SK-N-SH (cell line): ENCODE results near the gene SIRPA. TPM values are rescaled to one million over a fixed set of nuclear protein-coding genes. Genes with fewer than 3 reads are reported as not detected.

ENCODE experiments used
- CTCF ChIA-PET: fragments of 300-600, 350-600 bp; formaldehyde crosslinking; extraction: SDS; loops from one replicate; lab custom pipeline; 2021; lab: Yijun Ruan, JAX
- POLR2A ChIA-PET: fragments of 350-600 bp; sonication (Branson Sonifier 250); formaldehyde crosslinking; extraction: SDS; loops from one replicate; lab custom pipeline; 2020; ENCODE audit warnings: antibody characterized with exemption, inconsistent platforms; lab: Yijun Ruan, JAX
- DNase-seq: peaks from one replicate; pipeline ENCODE4 v3.0.0; 2012
- H2AFZ ChIP-seq: fragments of 200-600 bp; sonication (generic); 2 replicates; pipeline ENCODE4 v1.8.1; 2016; ENCODE audit warnings: antibody characterized with exemption, mild to moderate bottlenecking, low read depth
- H3F3A ChIP-seq: fragments of 200-600 bp; sonication (generic); replicated peaks from 2 replicates; pipeline ENCODE3; 2016; ENCODE audit warnings: antibody characterized with exemption, mild to moderate bottlenecking; ENCODE audit not compliant: insufficient read depth
- H3K27ac ChIP-seq, 2 experiments: fragments of 200-500 bp in 1 of 2; fragments of 200-600 bp in 1 of 2; sonication (Bioruptor generic) in 1 of 2; sonication (generic), shearing (Covaris generic) in 1 of 2; 2 replicates each; pipeline versions ENCODE4 v1.5.1 to v1.6.1; 2014 to 2016; ENCODE audit warnings: low read depth in 2 of 2, inconsistent platforms in 1 of 2, low read length in 1 of 2, mild to moderate bottlenecking in 1 of 2, mixed read lengths in 1 of 2
- H3K27me3 ChIP-seq: fragments of 200-600 bp; sonication (generic), shearing (Covaris generic); 2 replicates; pipeline ENCODE4 v1.6.1; 2016; ENCODE audit warnings: mixed run types; ENCODE audit not compliant: insufficient read depth
- H3K36me3 ChIP-seq, 2 experiments: fragments of 200-500 bp in 1 of 2; fragments of 200-600 bp in 1 of 2; sonication (Bioruptor generic) in 1 of 2; sonication (generic) in 1 of 2; replicated peaks in 1 of 2; 2 replicates each; pipeline versions ENCODE3 to v1.5.1; 2014 to 2016; ENCODE audit warnings: low read length in 1 of 2, mild to moderate bottlenecking in 1 of 2; ENCODE audit not compliant: insufficient read depth in 2 of 2, control insufficient read depth in 1 of 2
- H3K4me1 ChIP-seq, 2 experiments: fragments of 200-500 bp in 1 of 2; fragments of 200-600 bp in 1 of 2; sonication (Bioruptor generic) in 1 of 2; sonication (generic), shearing (Covaris generic) in 1 of 2; 2 replicates each; pipeline versions ENCODE4 v1.5.1 to v1.6.1; 2014 to 2016; ENCODE audit warnings: low read depth in 1 of 2, low read length in 1 of 2, mixed run types in 1 of 2; ENCODE audit not compliant: insufficient read depth in 2 of 2, control insufficient read depth in 1 of 2
- H3K4me2 ChIP-seq: fragments of 200-600 bp; sonication (generic), shearing (Covaris generic); 2 replicates; pipeline ENCODE4 v1.6.1; 2017; ENCODE audit warnings: mixed run types
- H3K4me3 ChIP-seq, 2 experiments: fragments of 200-500 bp in 1 of 2; fragments of 200-600 bp in 1 of 2; sonication (Bioruptor generic) in 1 of 2; sonication (generic), shearing (Covaris generic) in 1 of 2; 2 replicates each; pipeline versions ENCODE4 v1.5.1 to v1.8.1; 2014 to 2016; ENCODE audit warnings: low read depth in 2 of 2, inconsistent platforms in 1 of 2, low read length in 1 of 2, mild to moderate bottlenecking in 1 of 2, mixed read lengths in 1 of 2, moderate library complexity in 1 of 2
- H3K79me2 ChIP-seq: fragments of 200-600 bp; sonication (generic); 2 replicates; pipeline ENCODE4 v1.8.1; 2017; ENCODE audit warnings: mild to moderate bottlenecking; ENCODE audit not compliant: insufficient read depth
- H3K9ac ChIP-seq: fragments of 200-600 bp; sonication (generic); 2 replicates; pipeline ENCODE4 v1.6.1; 2017; ENCODE audit warnings: mixed run types
- H3K9me2 ChIP-seq: fragments of 200-600 bp; sonication (generic); 2 replicates; pipeline ENCODE4 v1.6.1; 2017; ENCODE audit warnings: mixed run types
- H3K9me3 ChIP-seq: fragments of 200-600 bp; sonication (generic); 2 replicates; pipeline ENCODE4 v1.6.1; 2017; ENCODE audit warnings: mixed run types, mild to moderate bottlenecking, moderate library complexity
- H4K20me1 ChIP-seq: fragments of 200-600 bp; sonication (generic); 2 replicates; pipeline ENCODE4 v1.6.1; 2017; ENCODE audit warnings: mild to moderate bottlenecking, mixed run types; ENCODE audit not compliant: insufficient read depth
- ELF1 ChIP-seq: IDR thresholded peaks from 2 replicates; pipeline ENCODE4 v1.4.0; 2012
- FOXJ3 ChIP-seq: sonication (generic); formaldehyde crosslinking; IDR thresholded peaks from 2 replicates; pipeline ENCODE4 v1.5.1; 2020; ENCODE audit warnings: mild to moderate bottlenecking, missing genetic modification reagents
- JUND ChIP-seq: IDR thresholded peaks from 2 replicates; pipeline ENCODE4 v1.4.0; 2012
- NFIC ChIP-seq: IDR thresholded peaks from 2 replicates; pipeline ENCODE4 v1.4.0; 2012; ENCODE audit warnings: borderline replicate concordance
- NRF1 ChIP-seq: IDR thresholded peaks from 2 replicates; pipeline ENCODE4 v1.6.1; 2012; ENCODE audit warnings: low read depth, mild to moderate bottlenecking, low read length
- REST ChIP-seq: IDR thresholded peaks from 2 replicates; pipeline ENCODE4 v1.6.1; 2012; ENCODE audit warnings: mild to moderate bottlenecking, low read depth, low read length, moderate library complexity
- RFX5 ChIP-seq: IDR thresholded peaks from 2 replicates; pipeline ENCODE4 v1.6.1; 2012; ENCODE audit warnings: mild to moderate bottlenecking, improper control_type of control experiment, low read length
- RXRA ChIP-seq: IDR thresholded peaks from 2 replicates; pipeline ENCODE4 v1.4.0; 2012; ENCODE audit warnings: low read depth, mild to moderate bottlenecking, borderline replicate concordance
- SIN3A ChIP-seq: IDR thresholded peaks from 2 replicates; pipeline ENCODE4 v1.6.1; 2012; ENCODE audit warnings: low read depth, mild to moderate bottlenecking, low read length, moderate library complexity, borderline replicate concordance
- TAF1 ChIP-seq: IDR thresholded peaks from 2 replicates; pipeline ENCODE4 v1.6.1; 2012; ENCODE audit warnings: low read depth, mild to moderate bottlenecking, low read length, moderate library complexity, borderline replicate concordance
- TCF12 ChIP-seq: IDR thresholded peaks from 2 replicates; pipeline ENCODE4 v1.4.0; 2012
- WGBS: methylation state at CpG from one replicate; pipeline ENCODE4 v1.1.6; 2017; ENCODE audit warnings: low lambda C conversion rate; 5-methylcytosine and 5-hydroxymethylcytosine counted together
- polyA plus RNA-seq, 3 experiments: library from polyadenylated mRNA; depleted of rRNA; stranded (reverse); fragments of >200 nt; gene quantifications; 2 replicates each; pipeline ENCODE4 v1.2.3, GENCODE V29; 2012

Gene SIRPA
- polyA plus RNA-seq, 1 of the 3 experiments (the other 2 are of a cell fraction): 9.1 TPM

DNA sequence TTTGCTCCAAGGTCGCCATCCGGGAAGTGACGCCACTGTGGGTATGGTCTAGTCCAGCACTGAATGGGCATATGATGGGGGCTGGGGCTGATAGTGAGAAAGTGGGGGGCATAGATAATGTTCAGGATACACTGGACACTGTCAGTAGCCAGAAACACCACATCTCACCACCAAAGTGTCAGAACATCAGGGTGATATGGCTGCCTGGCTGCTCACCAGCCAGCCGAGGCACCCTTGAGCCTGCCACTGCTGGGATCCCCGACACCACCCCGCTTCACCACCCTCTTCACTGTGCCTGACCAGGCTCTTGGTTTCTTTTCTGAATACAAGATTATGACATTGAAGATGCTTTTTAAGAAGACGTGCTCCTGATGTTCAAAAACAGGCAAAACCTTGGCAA lies 46.9 kb downstream of the SIRPA start:
- Histone ChIP-seq H3K4me1 (peaks cover 0 to under 1% of the 10 kb centered on the region in 2 experiments; a peak in 1 of 4 replicates), H3K4me3 (no peak overlapping the region), H3K27me3 (no peaks in the 10 kb centered on the region; the same call in 1 of the 2 replicates), H4K20me1 (no peaks in the 10 kb centered on the region), H2AFZ (no peak overlapping the region), H3F3A (no peaks in the 10 kb centered on the region), H3K36me3 (peaks cover 0 to 6% of the 10 kb centered on the region in 2 experiments), H3K4me2 (no peak overlapping the region), H3K79me2 (no peaks in the 10 kb centered on the region), H3K9me3 (no peaks in the 10 kb centered on the region), H3K9me2 (no peaks in the 10 kb centered on the region), H3K27ac (no peak overlapping the region), H3K9ac (no peak overlapping the region)
- 86% methylated on average over 7 of the region's 7 CpGs for WGBS
- no peak for DNase-seq
- TF ChIP-seq RXRA (no peak), TCF12 (no peak), JUND (no peak), SIN3A (no peak), REST (no peak), RFX5 (no peak), NRF1 (no peak), FOXJ3 (no peak), NFIC (no peak), ELF1 (no peak), TAF1 (no peak)
- CTCF ChIA-PET: no interaction called here
- POLR2A ChIA-PET: no interaction called here

DNA sequence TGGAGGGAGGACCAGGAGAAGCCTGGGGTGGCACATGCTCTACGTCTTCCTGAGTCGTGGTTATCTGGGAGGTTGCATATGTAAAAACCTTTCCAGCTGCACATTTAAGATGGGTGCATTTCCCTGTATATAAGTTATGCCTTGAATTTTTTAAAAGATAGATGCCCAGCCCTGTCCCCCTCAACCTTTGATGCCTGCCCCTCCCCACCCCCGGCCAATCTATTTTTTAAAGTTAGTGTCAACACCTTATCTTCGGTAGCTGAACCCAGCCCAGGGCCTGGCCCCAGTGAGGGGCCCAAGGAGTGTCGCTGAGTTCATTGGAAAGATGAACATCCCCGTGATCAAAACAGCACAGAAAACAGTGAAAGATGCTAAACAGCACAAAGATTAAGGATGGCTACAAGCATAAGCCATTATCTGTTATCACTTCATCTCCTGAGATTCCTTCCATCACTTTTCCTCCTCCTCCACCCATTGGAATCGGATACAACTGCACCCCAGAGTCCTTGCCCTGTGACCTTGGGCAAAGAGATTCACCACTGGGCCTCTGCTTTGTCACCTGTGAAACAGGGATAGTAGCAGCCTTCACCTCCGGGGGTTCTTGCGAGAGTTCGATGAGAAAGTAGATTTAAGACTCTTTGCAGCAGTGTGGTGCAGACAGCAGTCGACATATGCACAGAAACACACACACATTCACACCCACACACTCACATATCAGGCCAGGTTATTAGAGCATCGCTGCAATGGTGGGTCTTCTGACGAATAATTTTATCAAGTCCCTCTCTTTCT lies 47.5 kb downstream of the SIRPA start:
- no peak for TF ChIP-seq NFIC
- Histone ChIP-seq H3K9me3 (no peaks in the 10 kb centered on the region), H2AFZ (no peak overlapping the region), H3K9me2 (no peaks in the 10 kb centered on the region), H3K79me2 (no peaks in the 10 kb centered on the region), H3K4me1 (no peaks in the 10 kb centered on the region; a peak in 1 of 4 replicates), H3K4me3 (no peak overlapping the region), H3K4me2 (no peak overlapping the region), H3K27ac (no peak overlapping the region), H3F3A (no peaks in the 10 kb centered on the region), H3K9ac (no peak overlapping the region), H3K27me3 (no peaks in the 10 kb centered on the region; the same call in 1 of the 2 replicates), H3K36me3 (peaks cover 0 to 6% of the 10 kb centered on the region in 2 experiments), H4K20me1 (no peaks in the 10 kb centered on the region)
- no peak for DNase-seq
- POLR2A ChIA-PET: no interaction called here
- 72% methylated on average over 13 of the region's 13 CpGs for WGBS
- CTCF ChIA-PET: no interaction called here
